Right atrium auricular region (tissue), 2 donors: ENCODE measurements around the gene ADARB1. TPM values are rescaled to one million over a fixed set of nuclear protein-coding genes. Genes with fewer than 3 reads are reported as not detected.

ENCODE experiments used
- DNase-seq: peaks from one replicate; pipeline ENCODE4 v3.0.0-alpha.2; 2019; ENCODE audit warnings: low spot score
- H3K27ac ChIP-seq, 2 donors: fragments of 200-600 bp; sonication (generic); 1 replicate in 1 of 2; 2 replicates in 1 of 2; pipeline ENCODE4 v1.5.1; 2016 to 2019
- H3K27me3 ChIP-seq, 2 donors: fragments of 200-600 bp; sonication (generic); one replicate each; pipeline versions ENCODE4 v1.5.1 to v1.6.0; 2017 to 2019
- H3K36me3 ChIP-seq: fragments of 200-600 bp; sonication (generic); one replicate; pipeline ENCODE4 v1.5.1; 2016
- H3K4me1 ChIP-seq, 2 donors: fragments of 200-600 bp; sonication (generic); one replicate each; pipeline versions ENCODE4 v1.5.1 to v1.6.0; 2017 to 2019
- H3K4me3 ChIP-seq, 2 donors: fragments of 200-600 bp; sonication (generic); 1 replicate in 1 of 2; 2 replicates in 1 of 2; pipeline ENCODE4 v1.5.1; 2017 to 2019; ENCODE audit warnings: mild to moderate bottlenecking in 1 of 2, moderate library complexity in 1 of 2
- H3K9me3 ChIP-seq, 2 donors: fragments of 200-600 bp; sonication (generic); one replicate each; pipeline ENCODE4 v1.5.1; 2019
- total RNA-seq, 2 donors: library from RNA; depleted of rRNA; stranded (reverse); fragments of >200 nt; gene quantifications; one replicate each; pipeline ENCODE4 v1.1.0, GENCODE V29; 2016
- TF ChIP-seq, protein P1 (sequence below), 2 donors: fragments of 200-600 bp; sonication (generic); IDR thresholded peaks; one replicate each; pipeline ENCODE4 v1.5.1; 2019; ENCODE audit warnings: antibody characterized with exemption in 2 of 2

The ADARB1 gene
- total RNA-seq, 2 donors from 2014 or later = 7.5 to 10.5 TPM

DNA sequence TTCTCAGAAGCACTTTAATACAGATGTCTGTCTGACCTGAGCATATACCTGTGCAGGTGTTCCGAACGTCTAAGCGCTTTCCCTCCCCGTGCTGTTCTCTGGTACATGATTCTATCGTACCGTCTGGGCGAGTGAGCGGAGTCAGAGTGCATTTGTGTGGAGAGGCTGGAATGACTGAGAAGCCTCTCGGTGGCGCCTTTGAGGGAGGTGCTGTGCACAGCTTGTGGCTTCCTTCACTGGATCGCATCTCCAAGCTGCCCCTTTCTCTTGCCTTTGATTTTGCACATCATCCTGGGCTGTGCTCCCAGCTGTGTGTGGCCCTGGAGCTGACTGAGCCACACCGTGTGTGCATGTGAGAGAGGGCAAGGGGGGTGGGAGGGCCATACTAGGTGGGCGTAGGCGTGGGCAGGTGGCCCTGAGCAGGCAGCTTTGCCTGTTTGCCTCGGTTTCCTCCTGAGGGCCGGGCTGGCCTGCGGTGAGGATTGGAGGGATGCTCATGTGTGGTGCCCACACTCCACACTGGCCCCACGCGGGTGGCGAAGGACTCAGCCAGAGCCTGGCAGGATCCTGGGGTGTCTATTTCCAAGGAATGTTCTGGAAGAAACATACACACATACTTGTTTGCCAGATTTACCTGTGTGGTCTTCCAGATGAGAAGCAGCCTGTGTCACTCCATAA lies 105.3 kb downstream of the ADARB1 start:
- Histone ChIP-seq H3K36me3 (peaks cover 51% of the 10 kb centered on the region), H3K27ac (no peak overlapping the region), H3K27me3 (no peaks in the 10 kb centered on the region), H3K4me3 (no peak overlapping the region), H3K4me1 (no peaks in the 10 kb centered on the region), H3K9me3 (no peaks in the 10 kb centered on the region)
- TF ChIP-seq, protein P1, sequence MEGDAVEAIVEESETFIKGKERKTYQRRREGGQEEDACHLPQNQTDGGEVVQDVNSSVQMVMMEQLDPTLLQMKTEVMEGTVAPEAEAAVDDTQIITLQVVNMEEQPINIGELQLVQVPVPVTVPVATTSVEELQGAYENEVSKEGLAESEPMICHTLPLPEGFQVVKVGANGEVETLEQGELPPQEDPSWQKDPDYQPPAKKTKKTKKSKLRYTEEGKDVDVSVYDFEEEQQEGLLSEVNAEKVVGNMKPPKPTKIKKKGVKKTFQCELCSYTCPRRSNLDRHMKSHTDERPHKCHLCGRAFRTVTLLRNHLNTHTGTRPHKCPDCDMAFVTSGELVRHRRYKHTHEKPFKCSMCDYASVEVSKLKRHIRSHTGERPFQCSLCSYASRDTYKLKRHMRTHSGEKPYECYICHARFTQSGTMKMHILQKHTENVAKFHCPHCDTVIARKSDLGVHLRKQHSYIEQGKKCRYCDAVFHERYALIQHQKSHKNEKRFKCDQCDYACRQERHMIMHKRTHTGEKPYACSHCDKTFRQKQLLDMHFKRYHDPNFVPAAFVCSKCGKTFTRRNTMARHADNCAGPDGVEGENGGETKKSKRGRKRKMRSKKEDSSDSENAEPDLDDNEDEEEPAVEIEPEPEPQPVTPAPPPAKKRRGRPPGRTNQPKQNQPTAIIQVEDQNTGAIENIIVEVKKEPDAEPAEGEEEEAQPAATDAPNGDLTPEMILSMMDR (IDR thresholded peaks at IDR 0.05) = no peak
- no peak for DNase-seq

DNA sequence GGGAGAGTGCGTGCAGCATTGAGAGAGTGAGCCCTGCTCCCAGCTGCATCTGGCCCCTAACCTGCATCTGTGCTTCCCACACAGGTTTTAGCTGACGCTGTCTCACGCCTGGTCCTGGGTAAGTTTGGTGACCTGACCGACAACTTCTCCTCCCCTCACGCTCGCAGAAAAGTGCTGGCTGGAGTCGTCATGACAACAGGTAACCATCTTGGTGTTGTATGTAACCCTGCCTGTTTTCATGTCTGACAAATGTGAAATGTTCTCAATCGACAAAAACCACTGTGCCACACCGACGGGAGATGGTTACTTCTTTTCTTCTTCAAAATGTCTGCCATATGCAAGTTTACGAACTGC lies 105.8 kb downstream of the ADARB1 start:
- Histone ChIP-seq H3K36me3 (peaks cover 56% of the 10 kb centered on the region), H3K27ac (no peak overlapping the region), H3K4me3 (no peak overlapping the region), H3K4me1 (no peaks in the 10 kb centered on the region), H3K27me3 (no peaks in the 10 kb centered on the region), H3K9me3 (no peaks in the 10 kb centered on the region)
- TF ChIP-seq, protein P1 (IDR thresholded peaks at IDR 0.05) = no peak
- DNase-seq = no peak

DNA sequence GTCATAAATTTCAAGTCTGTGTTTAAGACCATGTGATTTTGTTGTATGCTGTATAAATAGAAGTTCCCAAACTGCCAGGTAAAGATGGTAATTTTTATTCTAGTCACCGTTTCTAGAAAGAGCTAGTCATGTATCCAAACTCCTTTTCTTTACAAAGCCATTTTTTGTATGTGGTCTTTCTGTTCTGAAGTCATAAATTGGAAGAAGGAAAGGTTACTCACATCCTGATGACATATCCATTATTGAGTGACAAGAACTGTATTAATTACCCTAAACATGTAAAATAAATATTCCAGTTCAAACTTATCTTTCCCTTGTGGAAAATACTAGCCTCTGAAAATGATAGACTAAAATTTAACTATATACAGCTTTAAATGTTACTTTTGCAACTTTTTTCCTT lies 108.6 kb downstream of the ADARB1 start:
- Histone ChIP-seq H3K27ac (no peak overlapping the region), H3K4me3 (no peak overlapping the region), H3K4me1 (no peaks in the 10 kb centered on the region), H3K27me3 (no peaks in the 10 kb centered on the region), H3K9me3 (peaks cover 0 to 20% of the 10 kb centered on the region in 2 donors), H3K36me3 (peaks cover 61% of the 10 kb centered on the region)
- TF ChIP-seq, protein P1 (IDR thresholded peaks at IDR 0.05) = no peak
- no peak for DNase-seq

DNA sequence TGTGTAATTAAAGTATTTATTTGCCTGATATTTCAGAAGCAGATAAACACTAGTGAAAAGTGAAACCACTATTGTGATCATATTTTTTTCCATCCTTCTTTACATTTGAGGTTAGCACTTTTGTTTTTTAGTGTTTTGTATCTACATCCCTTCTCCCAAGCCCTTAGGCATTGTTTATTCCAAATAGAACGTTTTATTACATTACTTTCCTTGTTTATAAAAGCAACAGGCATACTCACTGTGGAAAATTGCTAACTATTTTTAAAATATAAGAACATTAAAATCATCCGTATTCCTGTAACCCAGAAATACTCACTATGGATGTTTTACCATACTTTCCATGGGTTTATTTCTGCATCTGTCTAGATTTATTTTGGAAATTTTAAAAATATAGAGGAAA lies 109.5 kb downstream of the ADARB1 start:
- peaks cover 66% of the 10 kb centered on the region for H3K36me3 ChIP-seq
- peaks cover 0 to 29% of the 10 kb centered on the region in 2 donors for H3K9me3 ChIP-seq
- no peaks in the 10 kb centered on the region for H3K27me3 ChIP-seq
- no peak for DNase-seq
- H3K4me1 ChIP-seq = no peaks in the 10 kb centered on the region
- TF ChIP-seq, protein P1 (IDR thresholded peaks at IDR 0.05) = no peak
- no peak overlapping the region for H3K4me3 ChIP-seq
- H3K27ac ChIP-seq = no peak overlapping the region

DNA sequence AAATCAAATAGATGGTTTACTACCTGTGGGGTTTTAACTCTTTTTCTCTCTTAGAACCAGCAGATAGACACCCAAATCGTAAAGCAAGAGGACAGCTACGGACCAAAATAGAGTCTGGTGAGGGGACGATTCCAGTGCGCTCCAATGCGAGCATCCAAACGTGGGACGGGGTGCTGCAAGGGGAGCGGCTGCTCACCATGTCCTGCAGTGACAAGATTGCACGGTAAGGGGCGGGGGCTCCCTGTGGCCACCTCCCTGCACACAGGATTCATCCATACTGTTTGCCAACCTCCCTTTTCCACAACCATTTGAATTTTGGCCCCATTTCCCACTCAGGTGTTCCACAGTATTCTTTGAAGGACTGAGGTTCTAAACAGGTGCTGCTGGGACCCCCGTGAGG lies 110.5 kb downstream of the ADARB1 start:
- TF ChIP-seq, protein P1 (IDR thresholded peaks at IDR 0.05) = no peak
- Histone ChIP-seq H3K4me3 (no peak overlapping the region), H3K27me3 (no peaks in the 10 kb centered on the region), H3K27ac (no peak overlapping the region), H3K9me3 (peaks cover 0 to 39% of the 10 kb centered on the region in 2 donors), H3K4me1 (no peaks in the 10 kb centered on the region), H3K36me3 (peaks cover 76% of the 10 kb centered on the region)
- DNase-seq = no peak

DNA sequence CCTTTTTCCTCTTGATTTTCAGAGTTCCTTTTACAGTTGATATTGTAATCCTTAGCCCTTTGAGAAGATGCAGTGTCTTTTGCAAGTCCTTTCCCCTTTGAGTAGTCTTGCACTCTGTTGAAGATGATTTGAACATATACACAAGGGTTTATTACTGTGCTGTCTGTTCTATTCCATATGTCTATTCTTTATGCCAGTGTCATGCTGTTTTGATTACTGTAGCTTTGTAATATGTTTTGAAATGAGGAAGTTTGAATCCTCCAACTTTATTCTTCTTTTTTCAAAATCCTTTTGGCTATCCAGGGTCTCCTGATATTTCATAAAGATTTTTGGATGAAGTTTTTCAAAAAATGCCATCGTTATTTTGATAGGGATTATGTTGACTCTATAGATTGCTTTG lies 112.3 kb downstream of the ADARB1 start:
- Histone ChIP-seq H3K4me3 (no peak overlapping the region), H3K9me3 (peaks cover 0 to 48% of the 10 kb centered on the region in 2 donors), H3K27ac (no peak overlapping the region), H3K27me3 (no peaks in the 10 kb centered on the region), H3K36me3 (peaks cover 73% of the 10 kb centered on the region), H3K4me1 (no peaks in the 10 kb centered on the region)
- DNase-seq = no peak
- TF ChIP-seq, protein P1 (IDR thresholded peaks at IDR 0.05) = no peak
